PC-9 (cell line): ENCODE measurements around the gene ZMYM2. TPM values are rescaled to one million over a fixed set of nuclear protein-coding genes. Genes with fewer than 3 reads are reported as not detected.

Experiments
- BruUV-seq: library from RNA; stranded (reverse); fragments of 400-500 nt; replicated peaks from 2 replicates; lab custom pipeline; 2021; lab: Mats Ljungman, UMichigan
- CTCF ChIA-PET: fragments of 300-600 bp; sonication (Branson Sonifier 250); formaldehyde crosslinking; loops from one replicate; lab custom pipeline; 2022; ENCODE audit warnings: antibody characterized with exemption; lab: Charles Lee
- POLR2A ChIA-PET: fragments of 300-600 bp; sonication (Branson Sonifier 250); formaldehyde crosslinking; loops from one replicate; lab custom pipeline; 2022; ENCODE audit warnings: antibody characterized with exemption; ENCODE audit not compliant: unreplicated experiment; lab: Charles Lee
- DNase-seq, 2 experiments: peaks; one replicate each; pipeline versions ENCODE4 v3.0.0 to v3.0.0-alpha.2; 2015 to 2022; ENCODE audit warnings: mixed read lengths in 1 of 2
- H2AFZ ChIP-seq: fragments of 200-600 bp; sonication (generic); 2 replicates; pipeline ENCODE4 v1.8.1; 2017; ENCODE audit warnings: antibody characterized with exemption
- H3F3A ChIP-seq: fragments of 200-600 bp; sonication (generic); 2 replicates; pipeline ENCODE4 v1.8.1; 2017; ENCODE audit warnings: antibody characterized with exemption, mild to moderate bottlenecking, low read depth; ENCODE audit not compliant: insufficient read depth
- H3K27ac ChIP-seq: fragments of 200-600 bp; sonication (generic); 2 replicates; pipeline ENCODE4 v1.6.1; 2016; ENCODE audit warnings: mixed run types
- H3K27me3 ChIP-seq: fragments of 200-600 bp; sonication (generic); 2 replicates; pipeline ENCODE4 v1.6.1; 2016; ENCODE audit warnings: low read depth, mixed run types; ENCODE audit not compliant: insufficient read depth
- H3K36me3 ChIP-seq: fragments of 200-600 bp; sonication (generic); 2 replicates; pipeline ENCODE4 v1.6.1; 2016; ENCODE audit warnings: low read depth, mixed run types
- H3K4me1 ChIP-seq: fragments of 200-600 bp; sonication (generic); replicated peaks from 2 replicates; pipeline ENCODE4 v1.6.1; 2016; ENCODE audit warnings: mixed run types; ENCODE audit not compliant: insufficient read depth
- H3K4me2 ChIP-seq: fragments of 200-600 bp; sonication (generic); 2 replicates; pipeline ENCODE4 v1.6.1; 2017; ENCODE audit warnings: mixed run types
- H3K4me3 ChIP-seq: fragments of 200-600 bp; sonication (generic); 2 replicates; pipeline ENCODE4 v1.6.1; 2016; ENCODE audit warnings: mixed run types
- H3K79me2 ChIP-seq: fragments of 200-600 bp; sonication (generic); 2 replicates; pipeline ENCODE4 v1.6.1; 2017; ENCODE audit warnings: low read depth, mixed run types
- H3K9me2 ChIP-seq: fragments of 200-600 bp; sonication (generic); 2 replicates; pipeline ENCODE4 v1.8.1; 2017; ENCODE audit warnings: mild to moderate bottlenecking; ENCODE audit not compliant: insufficient read depth
- H3K9me3 ChIP-seq: fragments of 200-600 bp; sonication (generic); 2 replicates; pipeline ENCODE4 v1.8.1; 2016; ENCODE audit warnings: low read depth; ENCODE audit not compliant: insufficient read depth
- H4K20me1 ChIP-seq: fragments of 200-600 bp; sonication (generic); 2 replicates; pipeline ENCODE4 v1.8.1; 2017; ENCODE audit not compliant: insufficient read depth
- CTCF ChIP-seq: fragments of 200-600 bp; sonication (generic); conservative IDR thresholded peaks from 2 replicates; pipeline ENCODE4 v1.6.1; 2017; ENCODE audit warnings: mixed run types, antibody characterized with exemption, mild to moderate bottlenecking, moderate library complexity
- EZH2 ChIP-seq: fragments of 200-600 bp; sonication (generic); IDR thresholded peaks from 2 replicates; pipeline ENCODE4 v1.8.0; 2017; ENCODE audit warnings: antibody characterized with exemption, low read depth
- intact Hi-C: fragments of 100-400 bp; cut with micrococcal nuclease; formaldehyde crosslinking; loops from one replicate; pipeline ENCODE4 v1.10.0; 2022; ENCODE audit not compliant: unreplicated experiment
- total RNA-seq: library from RNA; stranded (reverse); gene quantifications from 2 replicates; pipeline ENCODE4 v1.2.3, GENCODE V29; 2021

The ZMYM2 gene
- total RNA-seq, 1 experiment from 2014 or later: 55.1 TPM

- peaks cover 11% of the 10 kb centered on the region for H3K36me3 ChIP-seq
- no peak overlapping the region for H3K27ac ChIP-seq
- no peaks in the 10 kb centered on the region for H3K9me3 ChIP-seq
- no peak for DNase-seq
- ChIA-PET POLR2A (interaction anchor here (0.6 kb wide), 1 partner anchor 1484 kb away, joined by 6 read pairs; no protein-coding TSS in a partner anchor), CTCF (no interaction called here)
- peaks cover 33% of the 10 kb centered on the region for H4K20me1 ChIP-seq
- H3K9me2 ChIP-seq: no peaks in the 10 kb centered on the region
- peaks cover 47% of the 10 kb centered on the region for H3K79me2 ChIP-seq
- no peak overlapping the region for H3K4me3 ChIP-seq
- H3K4me2 ChIP-seq: no peak overlapping the region
- intact Hi-C loops: loop anchor here (5.0 kb wide), 1 partner anchor 181 kb away; the partner anchor contains the start of gene GJA3
- no peaks in the 10 kb centered on the region for H3K27me3 ChIP-seq
- peaks cover 2% of the 10 kb centered on the region; the same call in 1 of the 2 replicates for H3F3A ChIP-seq
- H2AFZ ChIP-seq: no peak overlapping the region
- TF ChIP-seq CTCF (no peak), EZH2 (no peak)
- no TSS peak for BruUV-seq
- no peaks in the 10 kb centered on the region for H3K4me1 ChIP-seq
These were observed 23.2 kb downstream of the ZMYM2 start for GRCh38 chr13:19981685-19982238.

GRCh38 chr13:19982447-19983043 is 24.0 kb downstream of the ZMYM2 start:
- H3K9me2 ChIP-seq: no peaks in the 10 kb centered on the region
- H3K9me3 ChIP-seq: no peaks in the 10 kb centered on the region
- H3K27ac ChIP-seq: no peak overlapping the region
- DNase-seq: no peak
- no TSS peak for BruUV-seq
- peaks cover 11% of the 10 kb centered on the region; the same call in 1 of the 2 replicates for H3K36me3 ChIP-seq
- no peaks in the 10 kb centered on the region for H3K4me1 ChIP-seq
- POLR2A ChIA-PET: interaction anchor here (0.6 kb wide), 1 partner anchor 1483 kb away, joined by 6 read pairs; no protein-coding TSS in a partner anchor
- no peaks in the 10 kb centered on the region for H3K27me3 ChIP-seq
- CTCF ChIA-PET: no interaction called here
- peaks cover 33% of the 10 kb centered on the region for H4K20me1 ChIP-seq
- H3K4me3 ChIP-seq: no peak overlapping the region
- H3K79me2 ChIP-seq: peaks cover 48% of the 10 kb centered on the region
- H3K4me2 ChIP-seq: no peak overlapping the region
- TF ChIP-seq CTCF (no peak), EZH2 (no peak)
- H3F3A ChIP-seq: peaks cover 2% of the 10 kb centered on the region; the same call in 1 of the 2 replicates
- no peak overlapping the region for H2AFZ ChIP-seq
- intact Hi-C loops: loop anchor here (5.0 kb wide), 1 partner anchor 180 kb away; the partner anchor contains the start of gene GJA3

GRCh38 chr13:19984430-19985218 is 26.1 kb downstream of the ZMYM2 start:
- H3K79me2 ChIP-seq: peaks cover 52% of the 10 kb centered on the region
- H3K27me3 ChIP-seq: no peaks in the 10 kb centered on the region
- H3K4me3 ChIP-seq: no peak overlapping the region
- H2AFZ ChIP-seq: no peak overlapping the region
- H3K27ac ChIP-seq: no peak overlapping the region
- H3K9me2 ChIP-seq: no peaks in the 10 kb centered on the region
- H3F3A ChIP-seq: peaks cover 5% of the 10 kb centered on the region; the same call in 1 of the 2 replicates
- no peak overlapping the region for H3K4me2 ChIP-seq
- no peaks in the 10 kb centered on the region for H3K9me3 ChIP-seq
- CTCF ChIA-PET: interaction anchor here (1.3 kb wide), 1 partner anchor 57 kb away, joined by 4 read pairs; no protein-coding TSS in a partner anchor
- DNase-seq: no peak
- peak; percentile 75 for TF ChIP-seq CTCF
- no peak for TF ChIP-seq EZH2
- peaks cover 8% of the 10 kb centered on the region; the same call in 1 of the 2 replicates for H3K36me3 ChIP-seq
- no peaks in the 10 kb centered on the region for H3K4me1 ChIP-seq
- POLR2A ChIA-PET: no interaction called here
- no TSS peak for BruUV-seq
- intact Hi-C loops: loop anchor here (5.0 kb wide), 1 partner anchor 178 kb away; the partner anchor contains the start of gene GJA3
- H4K20me1 ChIP-seq: peaks cover 39% of the 10 kb centered on the region
